Activated CD8-positive, alpha-beta memory T cell treated with anti-CD3 and anti-CD28 coated beads, Interleukin-2, amount 10 ng/mL, durations not matched to agents 7 days and 5 days (primary cell): Measurements from ENCODE around the gene ATG101. TPM values are rescaled to one million over a fixed set of nuclear protein-coding genes. Genes with fewer than 3 reads are reported as not detected.
A peak's percentile ranks its signal among the peaks of the same experiment; 100 is the strongest.

Experiments
- ATAC-seq: fragments of 150-1000 bp; cut with Tn5 transposase; one replicate; pipeline ENCODE4 v1.10.0; 2021; ENCODE audit warnings: moderate library complexity
- CTCF ChIA-PET: fragments of 350-600 bp; sonication (Branson Sonifier 250); formaldehyde crosslinking; loops from one replicate; lab custom pipeline; 2021; ENCODE audit warnings: antibody characterized with exemption; lab: Charles Lee
- DNase-seq: peaks from one replicate; pipeline ENCODE4 v3.0.0-alpha.2; 2020
- H3K27ac Mint-ChIP-seq: one replicate; pipeline ENCODE4 v1.8.0; 2021; ENCODE audit warnings: mild to moderate bottlenecking, mixed read lengths
- H3K27me3 Mint-ChIP-seq: one replicate; pipeline ENCODE4 v1.8.0; 2021; ENCODE audit warnings: mixed read lengths
- H3K36me3 Mint-ChIP-seq: one replicate; pipeline ENCODE4 v1.8.0; 2021; ENCODE audit warnings: mild to moderate bottlenecking, mixed read lengths
- H3K4me1 Mint-ChIP-seq: one replicate; pipeline ENCODE4 v1.8.0; 2021; ENCODE audit warnings: mixed read lengths
- H3K4me3 Mint-ChIP-seq: one replicate; pipeline ENCODE4 v1.8.0; 2021; ENCODE audit warnings: mild to moderate bottlenecking, moderate library complexity, mixed read lengths
- H3K9me3 Mint-ChIP-seq: one replicate; pipeline ENCODE4 v1.8.0; 2022; ENCODE audit warnings: low read depth, mixed read lengths
- total RNA-seq, 2 experiments: library from RNA; stranded (reverse); gene quantifications; one replicate each; pipeline ENCODE4 v1.2.3, GENCODE V29; 2021

ATG101 gene
- total RNA-seq, 2 experiments from 2014 or later = 33.3 to 42.2 TPM

- no peak overlapping the region for H3K27ac Mint-ChIP-seq
- H3K4me3 Mint-ChIP-seq = no peak overlapping the region
- DNase-seq (no peak), ATAC-seq (no peak)
- no peaks in the 10 kb centered on the region for H3K36me3 Mint-ChIP-seq
- H3K27me3 Mint-ChIP-seq = no peaks in the 10 kb centered on the region
- CTCF ChIA-PET = interaction anchor here (1.1 to 6.6 kb wide), 4 partner anchors 8 to 30 kb away, joined by 4 to 56 read pairs (median 4); no protein-coding TSS in a partner anchor
- no peaks in the 10 kb centered on the region for H3K9me3 Mint-ChIP-seq
- H3K4me1 Mint-ChIP-seq = peaks cover 19% of the 10 kb centered on the region
Observed at GRCh38 chr12:52055731-52056711, 13.8 kb upstream of the ATG101 start.

- no peak overlapping the region for H3K4me3 Mint-ChIP-seq
- peaks cover 12% of the 10 kb centered on the region for H3K4me1 Mint-ChIP-seq
- ATAC-seq (no peak), DNase-seq (no peak)
- H3K27me3 Mint-ChIP-seq = no peaks in the 10 kb centered on the region
- CTCF ChIA-PET = interaction anchor here (1.2 to 1.3 kb wide), 2 partner anchors 11 to 31 kb away, joined by 4 to 5 read pairs; no protein-coding TSS in a partner anchor
- H3K27ac Mint-ChIP-seq = no peak overlapping the region
- no peaks in the 10 kb centered on the region for H3K9me3 Mint-ChIP-seq
- no peaks in the 10 kb centered on the region for H3K36me3 Mint-ChIP-seq
Observed at GRCh38 chr12:52056801-52057637, 12.8 kb upstream of the ATG101 start.

- Mint-ChIP-seq H3K9me3 (no peaks in the 10 kb centered on the region), H3K4me1 (peaks cover 3% of the 10 kb centered on the region)
Observed at GRCh38 chr12:52057638-52058576, 11.9 kb upstream of the ATG101 start.

GRCh38 chr12:52058631-52059361 is 11.0 kb upstream of the ATG101 start:
- H3K36me3 Mint-ChIP-seq = no peaks in the 10 kb centered on the region
- H3K4me1 Mint-ChIP-seq = no peaks in the 10 kb centered on the region
- H3K4me3 Mint-ChIP-seq = no peak overlapping the region
- CTCF ChIA-PET = interaction anchor here (1.1 to 16.2 kb wide), 2 partner anchors 9 to 31 kb away, joined by 5 to 404 read pairs; no protein-coding TSS in a partner anchor
- DNase-seq (no peak), ATAC-seq (no peak)
- no peaks in the 10 kb centered on the region for H3K9me3 Mint-ChIP-seq
- H3K27me3 Mint-ChIP-seq = no peaks in the 10 kb centered on the region
- no peak overlapping the region for H3K27ac Mint-ChIP-seq

More at GRCh38 chr12:52057638-52058576, 11.9 kb upstream of the ATG101 start:
- Mint-ChIP-seq H3K27ac (no peak overlapping the region), H3K36me3 (no peaks in the 10 kb centered on the region), H3K27me3 (no peaks in the 10 kb centered on the region), H3K4me3 (no peak overlapping the region)
- DNase-seq = no peak
- CTCF ChIA-PET = interaction anchor here (1.1 to 16.2 kb wide), 4 partner anchors 10 to 32 kb away, joined by 4 to 404 read pairs (median 5); no protein-coding TSS in a partner anchor
- ATAC-seq = no peak

GRCh38 chr12:52059582-52060497 is 9.9 kb upstream of the ATG101 start:
- no peaks in the 10 kb centered on the region for H3K27me3 Mint-ChIP-seq
- H3K36me3 Mint-ChIP-seq = no peaks in the 10 kb centered on the region
- H3K27ac Mint-ChIP-seq = peak overlapping the region; percentile 56
- no peak overlapping the region for H3K4me3 Mint-ChIP-seq
- H3K4me1 Mint-ChIP-seq = no peaks in the 10 kb centered on the region
- no peak for DNase-seq
- no peaks in the 10 kb centered on the region for H3K9me3 Mint-ChIP-seq
- ATAC-seq = no peak
- CTCF ChIA-PET = interaction anchor here (1.1 to 16.2 kb wide), 2 partner anchors 8 to 32 kb away, joined by 5 to 404 read pairs; no protein-coding TSS in a partner anchor

GRCh38 chr12:52060498-52061177 is 9.1 kb upstream of the ATG101 start:
- ATAC-seq = no peak
- H3K27me3 Mint-ChIP-seq = no peaks in the 10 kb centered on the region
- peaks cover 2% of the 10 kb centered on the region for H3K4me1 Mint-ChIP-seq
- H3K9me3 Mint-ChIP-seq = no peaks in the 10 kb centered on the region
- DNase-seq = no peak
- H3K4me3 Mint-ChIP-seq = no peak overlapping the region
- H3K27ac Mint-ChIP-seq = no peak overlapping the region
- H3K36me3 Mint-ChIP-seq = no peaks in the 10 kb centered on the region
- CTCF ChIA-PET = interaction anchor here (1.2 to 16.2 kb wide), 4 partner anchors 9 to 33 kb away, joined by 3 to 404 read pairs (median 4); partner anchors contain the start of genes ATG101 and NR4A1

- H3K27me3 Mint-ChIP-seq = no peaks in the 10 kb centered on the region
- no peaks in the 10 kb centered on the region for H3K36me3 Mint-ChIP-seq
- no peak overlapping the region for H3K27ac Mint-ChIP-seq
- no peak overlapping the region for H3K4me3 Mint-ChIP-seq
- DNase-seq (no peak), ATAC-seq (no peak)
- no peaks in the 10 kb centered on the region for H3K9me3 Mint-ChIP-seq
- H3K4me1 Mint-ChIP-seq = peaks cover 9% of the 10 kb centered on the region
- CTCF ChIA-PET = interaction anchor here (1.2 to 16.2 kb wide), 5 partner anchors 8 to 34 kb away, joined by 3 to 404 read pairs (median 3); partner anchors contain the start of genes ATG101 and NR4A1
Observed at GRCh38 chr12:52061470-52062166, 8.2 kb upstream of the ATG101 start.

- ATAC-seq (no peak), DNase-seq (no peak)
- no peak overlapping the region for H3K27ac Mint-ChIP-seq
- H3K4me1 Mint-ChIP-seq = peaks cover 16% of the 10 kb centered on the region
- no peaks in the 10 kb centered on the region for H3K27me3 Mint-ChIP-seq
- CTCF ChIA-PET = interaction anchor here (0.8 to 16.2 kb wide), 6 partner anchors 11 to 73 kb away, joined by 3 to 404 read pairs (median 4); partner anchors contain the start of gene NR4A1
- no peaks in the 10 kb centered on the region for H3K36me3 Mint-ChIP-seq
- H3K9me3 Mint-ChIP-seq = no peaks in the 10 kb centered on the region
- H3K4me3 Mint-ChIP-seq = no peak overlapping the region
Observed at GRCh38 chr12:52062167-52063081, 7.4 kb upstream of the ATG101 start.
